Upper lobe of right lung (tissue), 1 donor: Measurements from ENCODE around the gene EPHB4. TPM values are rescaled to one million over a fixed set of nuclear protein-coding genes. Genes with fewer than 3 reads are reported as not detected.

Experiments used
- ATAC-seq: fragments of 200-7000 bp; cut with Tn5 transposase; one replicate; pipeline ENCODE4 v1.9.1; 2020; ENCODE audit warnings: mild to moderate bottlenecking, moderate library complexity
- DNase-seq: peaks from one replicate; pipeline ENCODE4 v3.0.0-alpha.2; 2020
- H3K27ac ChIP-seq: fragments of 200-600 bp; one replicate; pipeline ENCODE4 v1.8.0; 2022
- H3K27me3 ChIP-seq: fragments of 200-600 bp; one replicate; pipeline ENCODE4 v1.8.0; 2022; ENCODE audit warnings: mild to moderate bottlenecking
- H3K36me3 ChIP-seq: fragments of 200-600 bp; one replicate; pipeline ENCODE4 v1.8.0; 2022
- H3K4me1 ChIP-seq: fragments of 200-600 bp; one replicate; pipeline ENCODE4 v1.8.0; 2022
- H3K4me3 ChIP-seq: fragments of 200-600 bp; one replicate; pipeline ENCODE4 v1.8.0; 2022; ENCODE audit warnings: mild to moderate bottlenecking
- H3K9me3 ChIP-seq: fragments of 200-600 bp; one replicate; pipeline ENCODE4 v1.8.0; 2022
- CTCF ChIP-seq: fragments of 200-600 bp; IDR thresholded peaks from one replicate; pipeline ENCODE4 v1.8.0; 2022; ENCODE audit warnings: antibody characterized with exemption
- intact Hi-C: fragments of 100-400 bp; cut with DNase I; formaldehyde crosslinking; loops from one replicate; pipeline ENCODE4 v1.11.0; 2022
- total RNA-seq: library from RNA; stranded (reverse); fragmentation: NEBNext Ultra II Directional; extraction: Animal tissue kit (Norgen Biotek cat#: 25700); gene quantifications from one replicate; pipeline ENCODE4 v1.2.1, GENCODE V29; 2021
- donor health status: DM: no; HTN: yes; CAD: no; lungs with severe emphysema.

The EPHB4 gene
- total RNA-seq, 1 donor from 2014 or later: 117 TPM

GRCh38 chr7:100867776-100868485 is 40.6 kb upstream of the EPHB4 start:
- intact Hi-C loops: no loop called here
- TF ChIP-seq CTCF: no peak
- peak overlapping the region; percentile 88 for H3K4me3 ChIP-seq
- H3K4me1 ChIP-seq: peaks cover 35% of the 10 kb centered on the region
- ATAC-seq: peak; percentile 0
- peak overlapping the region; percentile 97 for H3K27ac ChIP-seq
- no peaks in the 10 kb centered on the region for H3K27me3 ChIP-seq
- DNase-seq: no peak
- H3K36me3 ChIP-seq: peaks cover 19% of the 10 kb centered on the region
- no peaks in the 10 kb centered on the region for H3K9me3 ChIP-seq

DNA sequence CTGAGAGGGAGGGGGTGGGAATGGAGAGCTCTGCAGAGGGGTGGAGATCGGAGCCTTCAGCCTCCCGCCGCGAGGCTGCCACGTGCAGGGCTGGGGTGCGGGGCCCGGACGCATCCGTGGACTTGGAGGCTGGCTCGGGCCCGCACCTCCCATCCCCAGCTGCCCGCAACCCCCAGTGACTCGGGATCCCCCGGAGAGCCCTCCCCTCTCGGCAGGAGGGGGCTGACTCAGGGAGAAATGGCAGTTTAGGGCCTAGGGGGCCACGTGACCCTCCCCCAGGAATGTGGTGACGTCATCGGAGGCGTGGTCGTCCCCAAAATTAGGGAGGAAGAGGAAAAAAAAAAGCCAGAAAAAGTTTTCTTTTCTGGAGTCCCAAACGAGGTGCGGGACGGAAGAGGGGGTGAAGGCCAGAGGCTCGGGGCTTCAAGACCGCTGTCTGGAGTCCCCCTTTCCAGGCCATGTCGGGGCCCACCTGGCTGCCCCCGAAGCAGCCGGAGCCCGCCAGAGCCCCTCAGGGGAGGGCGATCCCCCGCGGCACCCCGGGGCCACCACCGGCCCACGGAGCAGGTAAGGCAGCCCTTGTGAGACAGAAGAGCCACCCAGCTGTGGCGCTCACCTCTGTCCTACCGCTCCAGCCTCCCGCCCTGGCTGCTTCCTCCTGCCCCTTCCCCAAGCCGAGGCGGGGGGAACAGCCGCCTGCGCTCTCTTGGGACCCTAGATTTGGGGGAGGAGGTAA is 39.9 kb upstream of the EPHB4 start, which contains the start of gene TRIP6:
TRIP6 (plus strand) TSS at position 348 of the 736 bp plus-strand sequence; CDS start at position 459, 111 bp downstream.
- ATAC-seq (peak; percentile 76), DNase-seq (peak; percentile 92)
- Histone ChIP-seq H3K4me1 (peaks cover 35% of the 10 kb centered on the region), H3K27me3 (no peaks in the 10 kb centered on the region), H3K36me3 (peaks cover 20% of the 10 kb centered on the region), H3K4me3 (peak within 1 kb of the TSS; percentile 88), H3K9me3 (no peaks in the 10 kb centered on the region), H3K27ac (peak within 1 kb of the TSS; percentile 97)
- TF ChIP-seq CTCF: no peak
- intact Hi-C loops: no loop called here

DNA sequence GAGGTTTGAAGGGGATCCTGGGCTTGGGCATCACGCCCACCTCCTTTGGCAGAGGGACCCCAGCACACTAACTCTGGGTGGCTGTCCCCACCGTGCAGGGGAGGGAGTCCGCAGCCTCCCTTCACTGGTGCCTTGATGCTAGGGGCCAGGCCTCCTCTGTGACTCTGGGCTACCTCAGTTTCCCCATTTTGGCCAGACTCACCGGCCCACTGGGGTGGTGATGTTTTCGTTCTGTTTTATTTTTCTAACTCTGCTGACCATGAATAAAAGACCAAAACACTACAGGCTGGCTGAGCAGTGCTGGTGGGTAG is 39.4 kb upstream of the EPHB4 start:
- intact Hi-C loops: no loop called here
- Histone ChIP-seq H3K27ac (peak overlapping the region; percentile 97), H3K4me1 (peaks cover 35% of the 10 kb centered on the region), H3K4me3 (peak overlapping the region; percentile 88), H3K36me3 (peaks cover 18% of the 10 kb centered on the region), H3K9me3 (no peaks in the 10 kb centered on the region), H3K27me3 (no peaks in the 10 kb centered on the region)
- no peak for TF ChIP-seq CTCF
- ATAC-seq (no peak), DNase-seq (no peak)

- intact Hi-C loops: no loop called here
- peak overlapping the region; percentile 97 for H3K27ac ChIP-seq
- peaks cover 35% of the 10 kb centered on the region for H3K4me1 ChIP-seq
- peak overlapping the region; percentile 88 for H3K4me3 ChIP-seq
- peak; percentile 71 for ATAC-seq
- peak; percentile 93 for DNase-seq
- no peaks in the 10 kb centered on the region for H3K9me3 ChIP-seq
- H3K36me3 ChIP-seq: peaks cover 18% of the 10 kb centered on the region
- TF ChIP-seq CTCF: no peak
- no peaks in the 10 kb centered on the region for H3K27me3 ChIP-seq
Measured at GRCh38 chr7:100865938-100866728, 38.8 kb upstream of the EPHB4 start.

DNA sequence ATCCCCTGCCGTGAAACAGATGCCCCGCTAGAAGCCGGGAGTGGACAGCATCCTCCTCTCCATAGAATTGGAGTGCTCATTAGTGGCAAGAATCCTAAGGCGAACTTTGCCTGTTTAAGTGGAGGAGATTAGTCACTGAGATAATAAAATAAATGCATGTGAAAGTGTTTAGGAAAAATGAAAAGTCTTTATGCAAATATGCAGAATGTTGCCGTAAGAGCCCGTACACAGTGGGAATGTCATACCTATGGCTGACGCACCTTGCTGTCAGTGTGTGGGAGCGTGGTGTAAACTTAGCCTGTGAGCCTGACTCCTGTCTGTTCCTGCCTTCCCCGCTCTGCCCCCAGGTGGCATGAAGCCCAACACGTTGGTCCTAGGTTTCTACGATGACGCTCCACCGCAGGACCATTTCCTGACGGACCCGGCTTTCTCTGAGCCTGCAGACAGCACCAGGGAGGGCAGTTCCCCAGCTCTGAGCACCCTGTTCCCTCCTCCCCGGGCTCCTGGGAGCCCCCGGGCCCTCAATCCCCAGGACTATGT is 38.1 kb upstream of the EPHB4 start:
- Histone ChIP-seq H3K27me3 (no peaks in the 10 kb centered on the region), H3K4me1 (peaks cover 35% of the 10 kb centered on the region), H3K36me3 (peaks cover 18% of the 10 kb centered on the region), H3K27ac (peak overlapping the region; percentile 97), H3K9me3 (no peaks in the 10 kb centered on the region), H3K4me3 (peak overlapping the region; percentile 88)
- no peak for TF ChIP-seq CTCF
- ATAC-seq (no peak), DNase-seq (no peak)
- intact Hi-C loops: no loop called here
